Neural progenitor cell (in vitro differentiated cells): ENCODE measurements around the gene SREBF2. TPM values are rescaled to one million over a fixed set of nuclear protein-coding genes. Genes with fewer than 3 reads are reported as not detected.

Source experiments
- DNase-seq: peaks from one replicate; pipeline ENCODE4 v3.0.0-alpha.2; 2016; ENCODE audit warnings: low spot score
- H2AFZ ChIP-seq: fragments of 200-600 bp; sonication (generic); replicated peaks from 2 replicates; pipeline ENCODE4 v1.6.1; 2016; ENCODE audit warnings: antibody characterized with exemption
- H3F3A ChIP-seq: fragments of 200-600 bp; sonication (generic); 2 replicates; pipeline ENCODE4 v1.6.1; 2016; ENCODE audit warnings: antibody characterized with exemption, low read depth
- H3K27ac ChIP-seq: fragments of 200-600 bp; sonication (generic); 2 replicates; pipeline ENCODE4 v1.5.1; 2016; ENCODE audit warnings: mild to moderate bottlenecking
- H3K27me3 ChIP-seq: fragments of 200-600 bp; sonication (generic); 2 replicates; pipeline ENCODE4 v1.6.1; 2016; ENCODE audit warnings: mild to moderate bottlenecking, moderate library complexity
- H3K36me3 ChIP-seq: fragments of 200-600 bp; sonication (generic); 2 replicates; pipeline ENCODE4 v1.5.1; 2016
- H3K4me1 ChIP-seq: fragments of 200-600 bp; sonication (generic); 2 replicates; pipeline ENCODE4 v1.6.1; 2016; ENCODE audit warnings: mixed run types
- H3K4me2 ChIP-seq: fragments of 200-600 bp; sonication (generic); 2 replicates; pipeline ENCODE4 v1.6.1; 2016
- H3K4me3 ChIP-seq: fragments of 200-600 bp; sonication (generic); 2 replicates; pipeline ENCODE4 v1.5.1; 2016
- H3K79me2 ChIP-seq: fragments of 200-600 bp; sonication (generic); 2 replicates; pipeline ENCODE4 v1.6.1; 2016; ENCODE audit warnings: low read depth
- H3K9ac ChIP-seq: fragments of 200-600 bp; sonication (generic); 2 replicates; pipeline ENCODE4 v1.6.1; 2016
- H3K9me3 ChIP-seq: fragments of 200-600 bp; sonication (generic); 2 replicates; pipeline ENCODE4 v1.5.1; 2016; ENCODE audit warnings: low read depth
- H4K20me1 ChIP-seq: fragments of 200-600 bp; sonication (generic); 2 replicates; pipeline ENCODE4 v1.6.1; 2016; ENCODE audit warnings: low read depth
- H3K27ac Mint-ChIP-seq: 3 replicates; pipeline ENCODE4 v1.8.0; 2021; ENCODE audit warnings: mixed read lengths
- H3K27me3 Mint-ChIP-seq: 2 replicates; pipeline ENCODE4 v1.8.0; 2022; ENCODE audit warnings: low read depth, mild to moderate bottlenecking, inconsistent platforms, moderate library complexity, mixed read lengths; ENCODE audit not compliant: insufficient read depth
- H3K36me3 Mint-ChIP-seq: 3 replicates; pipeline ENCODE4 v1.8.0; 2021; ENCODE audit warnings: mixed read lengths
- H3K4me1 Mint-ChIP-seq: 3 replicates; pipeline ENCODE4 v1.8.0; 2021; ENCODE audit warnings: mixed read lengths
- H3K4me3 Mint-ChIP-seq: 3 replicates; pipeline ENCODE4 v1.8.0; 2021; ENCODE audit warnings: mild to moderate bottlenecking, moderate library complexity, mixed read lengths
- H3K9me3 Mint-ChIP-seq: 3 replicates; pipeline ENCODE4 v1.8.0; 2020; ENCODE audit warnings: mixed read lengths
- EZH2 ChIP-seq: fragments of 200-600 bp; sonication (generic); IDR thresholded peaks from 2 replicates; pipeline ENCODE4 v1.6.1; 2017; ENCODE audit warnings: antibody characterized with exemption, mild to moderate bottlenecking, moderate library complexity
- EZH2phosphoT487 ChIP-seq: fragments of 200-600 bp; sonication (generic); IDR thresholded peaks from 2 replicates; pipeline ENCODE4 v1.6.1; 2017; ENCODE audit warnings: antibody characterized with exemption
- total RNA-seq: library from RNA; depleted of rRNA; stranded (reverse); fragments of >200 nt; gene quantifications from 2 replicates; pipeline ENCODE4 v1.2.3, GENCODE V29; 2015; ENCODE audit warnings: low replicate concordance
- TF ChIP-seq, protein P1 (sequence below): fragments of 200-600 bp; sonication (generic); IDR thresholded peaks from 2 replicates; pipeline ENCODE4 v1.5.1; 2017; ENCODE audit warnings: antibody characterized with exemption, mild to moderate bottlenecking

Gene SREBF2
- total RNA-seq, 1 donor from 2014 or later = 64.0 TPM

- no peaks in the 10 kb centered on the region for H3K9me3 ChIP-seq
- H3K4me1 Mint-ChIP-seq = peaks cover 22% of the 10 kb centered on the region
- H3K36me3 ChIP-seq = no peaks in the 10 kb centered on the region
- TF ChIP-seq EZH2phosphoT487 = no peak
- TF ChIP-seq, protein P1, sequence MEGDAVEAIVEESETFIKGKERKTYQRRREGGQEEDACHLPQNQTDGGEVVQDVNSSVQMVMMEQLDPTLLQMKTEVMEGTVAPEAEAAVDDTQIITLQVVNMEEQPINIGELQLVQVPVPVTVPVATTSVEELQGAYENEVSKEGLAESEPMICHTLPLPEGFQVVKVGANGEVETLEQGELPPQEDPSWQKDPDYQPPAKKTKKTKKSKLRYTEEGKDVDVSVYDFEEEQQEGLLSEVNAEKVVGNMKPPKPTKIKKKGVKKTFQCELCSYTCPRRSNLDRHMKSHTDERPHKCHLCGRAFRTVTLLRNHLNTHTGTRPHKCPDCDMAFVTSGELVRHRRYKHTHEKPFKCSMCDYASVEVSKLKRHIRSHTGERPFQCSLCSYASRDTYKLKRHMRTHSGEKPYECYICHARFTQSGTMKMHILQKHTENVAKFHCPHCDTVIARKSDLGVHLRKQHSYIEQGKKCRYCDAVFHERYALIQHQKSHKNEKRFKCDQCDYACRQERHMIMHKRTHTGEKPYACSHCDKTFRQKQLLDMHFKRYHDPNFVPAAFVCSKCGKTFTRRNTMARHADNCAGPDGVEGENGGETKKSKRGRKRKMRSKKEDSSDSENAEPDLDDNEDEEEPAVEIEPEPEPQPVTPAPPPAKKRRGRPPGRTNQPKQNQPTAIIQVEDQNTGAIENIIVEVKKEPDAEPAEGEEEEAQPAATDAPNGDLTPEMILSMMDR = no peak
- TF ChIP-seq EZH2 = no peak
- H4K20me1 ChIP-seq = peaks cover 69% of the 10 kb centered on the region
- peaks cover 14% of the 10 kb centered on the region for H3F3A ChIP-seq
- no peak overlapping the region for H3K9ac ChIP-seq
- no peaks in the 10 kb centered on the region for H3K36me3 Mint-ChIP-seq
- H3K79me2 ChIP-seq = no peaks in the 10 kb centered on the region
- H3K4me3 ChIP-seq = no peak overlapping the region
- no peak overlapping the region for H3K27ac Mint-ChIP-seq
- H3K4me1 ChIP-seq = peaks cover 20% of the 10 kb centered on the region
- DNase-seq = no peak
- H3K4me2 ChIP-seq = no peak overlapping the region
- H3K9me3 Mint-ChIP-seq = no peaks in the 10 kb centered on the region
- H2AFZ ChIP-seq = no peak overlapping the region
- peaks cover 45% of the 10 kb centered on the region for H3K27me3 Mint-ChIP-seq
- H3K27me3 ChIP-seq = peaks cover 100% of the 10 kb centered on the region
- peak overlapping the region; percentile 74 for H3K4me3 Mint-ChIP-seq
- no peak overlapping the region for H3K27ac ChIP-seq
Observed at GRCh38 chr22:41917903-41918791, 85.2 kb downstream of the SREBF2 start.

GRCh38 chr22:41919357-41920224 lies 86.7 kb downstream of the SREBF2 start:
- TF ChIP-seq EZH2phosphoT487 (peak; percentile 61), EZH2 (peak; percentile 83)
- TF ChIP-seq, protein P1 = no peak
- Histone ChIP-seq H3K9me3 (no peaks in the 10 kb centered on the region), H3K27ac (no peak overlapping the region), H4K20me1 (peaks cover 60% of the 10 kb centered on the region), H3K9ac (no peak overlapping the region), H3K4me2 (peak overlapping the region; percentile 67), H3K27me3 (peaks cover 100% of the 10 kb centered on the region), H3K4me3 (peak overlapping the region; percentile 37), H3K4me1 (peaks cover 20% of the 10 kb centered on the region), H2AFZ (no peak overlapping the region), H3K79me2 (no peaks in the 10 kb centered on the region), H3F3A (peaks cover 14% of the 10 kb centered on the region), H3K36me3 (no peaks in the 10 kb centered on the region)
- H3K4me3 Mint-ChIP-seq = peak overlapping the region; percentile 76
- DNase-seq = peak; percentile 53
- peaks cover 43% of the 10 kb centered on the region for H3K27me3 Mint-ChIP-seq
- peaks cover 20% of the 10 kb centered on the region for H3K4me1 Mint-ChIP-seq
- no peaks in the 10 kb centered on the region for H3K9me3 Mint-ChIP-seq
- H3K36me3 Mint-ChIP-seq = no peaks in the 10 kb centered on the region
- H3K27ac Mint-ChIP-seq = no peak overlapping the region

GRCh38 chr22:41920271-41920976 lies 87.5 kb downstream of the SREBF2 start:
- Histone ChIP-seq H3K79me2 (no peaks in the 10 kb centered on the region), H3F3A (peaks cover 19% of the 10 kb centered on the region), H3K9ac (no peak overlapping the region), H3K4me2 (peak overlapping the region; percentile 67), H3K36me3 (no peaks in the 10 kb centered on the region), H3K4me1 (peaks cover 15% of the 10 kb centered on the region), H3K27me3 (peaks cover 100% of the 10 kb centered on the region), H3K4me3 (no peak overlapping the region), H3K27ac (no peak overlapping the region), H3K9me3 (no peaks in the 10 kb centered on the region), H2AFZ (no peak overlapping the region), H4K20me1 (peaks cover 60% of the 10 kb centered on the region)
- H3K9me3 Mint-ChIP-seq = no peaks in the 10 kb centered on the region
- TF ChIP-seq EZH2phosphoT487 (no peak), EZH2 (peak; percentile 13)
- H3K4me1 Mint-ChIP-seq = peaks cover 25% of the 10 kb centered on the region
- peaks cover 45% of the 10 kb centered on the region for H3K27me3 Mint-ChIP-seq
- no peak for DNase-seq
- peaks cover 2% of the 10 kb centered on the region for H3K36me3 Mint-ChIP-seq
- no peak overlapping the region for H3K4me3 Mint-ChIP-seq
- H3K27ac Mint-ChIP-seq = no peak overlapping the region
